ENCODE measurements around the gene AZU1.
A peak's percentile ranks its signal among the peaks of the same experiment; 100 is the strongest.
"Not testable (repeated sequence)": the region's sequence is repeated elsewhere in the genome, so short reads cannot be mapped to it uniquely, and the experiment has no call there.

Gene AZU1

DNA sequence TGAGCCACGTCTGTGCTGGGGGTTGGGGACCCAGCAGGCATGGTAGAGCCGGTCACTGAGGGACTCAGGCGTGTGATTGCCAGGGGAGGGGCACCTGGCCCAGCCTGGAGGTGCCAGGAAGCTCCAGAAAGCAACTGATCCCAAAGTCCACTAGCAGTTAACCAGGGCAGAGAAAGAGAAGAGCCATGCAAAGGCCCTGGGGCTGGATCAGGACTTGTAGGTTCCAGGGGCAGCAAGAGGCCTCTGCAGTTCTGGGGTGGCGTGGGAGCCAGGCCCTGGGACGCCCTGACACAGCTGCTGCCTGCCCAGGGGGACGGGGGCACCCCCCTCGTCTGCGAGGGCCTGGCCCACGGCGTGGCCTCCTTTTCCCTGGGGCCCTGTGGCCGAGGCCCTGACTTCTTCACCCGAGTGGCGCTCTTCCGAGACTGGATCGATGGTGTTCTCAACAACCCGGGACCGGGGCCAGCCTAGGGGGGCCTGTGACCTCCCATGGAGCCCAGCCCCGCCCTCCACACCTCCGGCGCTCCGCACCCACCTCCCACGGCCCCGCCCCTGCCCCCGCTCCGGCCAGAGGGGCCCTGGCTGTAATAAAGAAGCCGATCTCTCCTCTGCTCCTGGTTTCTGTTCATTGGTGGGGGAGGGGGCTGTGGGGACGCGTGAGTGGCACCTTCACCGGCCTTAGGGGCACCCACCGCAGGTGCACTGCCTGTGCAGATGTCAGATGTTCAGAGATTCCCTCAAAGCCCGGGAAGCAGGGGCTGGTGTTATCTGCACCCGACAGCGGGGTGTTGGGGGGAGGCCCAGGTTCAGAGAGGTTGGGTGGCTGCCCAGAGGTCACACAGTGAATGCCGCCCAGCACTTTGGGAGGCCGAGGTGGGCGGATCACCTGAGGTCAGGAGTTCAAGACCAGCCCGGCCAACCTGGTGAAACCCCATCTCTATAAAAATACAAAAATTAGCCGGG, 4.1 kb downstream of the AZU1 start:
- DNase-seq (ENCODE audit: low spot score): no peak

DNA sequence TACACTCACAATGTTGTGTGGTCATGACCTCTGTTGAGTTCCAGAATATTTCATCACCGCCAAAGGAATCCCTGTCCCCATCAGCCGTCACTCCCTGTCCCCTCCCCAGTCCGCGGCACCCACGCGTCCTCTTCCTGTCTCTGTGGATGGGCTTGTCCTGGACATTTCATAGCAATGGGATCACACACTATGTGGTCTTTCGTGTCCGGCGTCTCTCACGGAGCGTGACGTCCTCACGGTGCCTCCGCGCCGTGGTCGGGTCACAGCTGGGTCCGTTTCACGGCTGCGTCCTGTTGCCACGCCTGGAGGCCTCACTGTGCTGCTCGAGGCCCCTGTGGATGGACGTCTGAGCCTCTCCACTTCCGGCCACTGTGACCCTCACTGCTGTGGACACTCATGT, 6.6 kb downstream of the AZU1 start:
- DNase-seq (ENCODE audit: low spot score): no peak

DNA sequence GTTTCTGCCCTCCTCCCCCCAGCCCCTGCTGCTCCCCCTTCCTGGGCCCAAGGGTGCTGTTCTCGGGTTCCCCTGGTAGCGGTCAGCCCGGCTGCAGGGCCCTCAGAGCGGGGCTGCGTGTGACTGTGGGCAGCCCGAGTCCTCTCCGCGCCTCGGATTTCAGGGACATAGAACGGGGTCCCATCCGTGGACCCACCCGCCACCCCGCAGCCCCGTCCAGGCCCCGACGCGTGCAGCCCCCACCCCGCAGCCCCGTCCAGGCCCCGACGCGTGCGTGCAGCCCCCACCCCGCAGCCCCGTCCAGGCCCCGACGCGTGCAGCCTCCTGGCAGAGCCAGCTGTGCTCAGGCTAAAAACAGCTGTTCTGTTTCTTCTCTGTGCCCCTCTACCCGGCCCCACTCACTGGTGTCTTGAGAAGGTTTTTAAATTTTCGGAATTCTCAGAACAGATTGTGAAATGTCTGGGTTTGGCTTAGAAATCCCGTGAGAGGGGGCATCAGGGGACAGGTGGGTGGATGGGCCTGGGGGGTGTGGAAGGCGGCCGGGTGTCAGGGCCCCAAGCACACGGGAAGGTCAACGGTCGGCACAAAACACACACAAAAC, 7.7 kb downstream of the AZU1 start:
- no peak for DNase-seq (ENCODE audit: low spot score)

DNA sequence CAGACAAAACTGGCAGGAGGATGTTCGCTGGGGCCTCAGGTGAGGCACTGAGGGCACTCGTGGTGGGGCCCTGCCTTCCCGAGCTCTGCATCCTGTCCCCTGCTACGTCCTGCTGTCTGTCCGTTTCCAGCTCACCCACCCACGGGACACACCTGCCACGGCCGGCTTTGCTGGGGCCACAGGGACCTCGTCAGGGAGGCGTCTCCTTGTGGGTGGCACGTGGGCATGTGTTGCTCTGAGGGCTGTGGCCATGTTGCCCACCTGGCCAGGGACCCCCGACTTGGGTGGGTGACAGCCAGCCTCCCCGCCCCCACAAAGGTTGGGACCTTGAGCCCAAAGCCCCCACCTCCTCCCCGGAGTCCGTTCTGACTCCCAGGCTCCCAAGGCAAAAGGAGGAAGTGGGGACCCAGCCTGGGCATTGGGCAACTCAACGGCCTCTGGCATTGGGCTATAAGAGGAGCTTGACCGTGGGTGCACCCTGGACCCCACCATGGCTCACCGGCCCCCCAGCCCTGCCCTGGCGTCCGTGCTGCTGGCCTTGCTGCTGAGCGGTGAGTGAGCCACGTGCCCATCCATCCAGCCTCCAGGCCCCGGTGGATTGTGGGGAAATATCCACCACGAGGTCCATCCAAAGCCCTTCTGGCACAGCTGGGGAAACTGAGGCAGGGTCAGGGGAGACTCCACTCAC, 13.0 kb downstream of the AZU1 start, which contains the start of gene PRTN3:
PRTN3 (plus strand) TSS at position 481 of the 688 bp plus-strand sequence; CDS start at position 491, 10 bp downstream.
- no peak for DNase-seq (ENCODE audit: low spot score)

DNA sequence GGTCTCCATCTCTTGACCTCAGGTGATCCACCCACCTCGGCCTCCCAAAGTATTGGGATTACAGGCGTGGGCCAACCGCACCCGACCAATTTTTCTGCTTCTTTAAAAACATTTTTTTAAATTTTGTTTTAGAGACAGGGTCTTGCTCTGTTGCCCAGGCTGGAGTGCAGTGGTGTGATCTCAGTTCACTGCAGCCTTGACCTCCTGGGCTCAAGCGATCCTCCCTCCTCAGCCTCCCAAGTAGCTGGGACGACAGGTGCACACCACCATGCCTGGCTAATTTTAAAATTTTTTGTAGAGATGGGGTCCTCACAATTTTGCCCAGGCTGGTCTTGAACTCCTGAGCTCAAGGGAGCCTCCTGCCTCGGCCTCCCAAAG, 15.2 kb downstream of the AZU1 start:
- DNase-seq (ENCODE audit: low spot score): not testable (repeated sequence)

DNA sequence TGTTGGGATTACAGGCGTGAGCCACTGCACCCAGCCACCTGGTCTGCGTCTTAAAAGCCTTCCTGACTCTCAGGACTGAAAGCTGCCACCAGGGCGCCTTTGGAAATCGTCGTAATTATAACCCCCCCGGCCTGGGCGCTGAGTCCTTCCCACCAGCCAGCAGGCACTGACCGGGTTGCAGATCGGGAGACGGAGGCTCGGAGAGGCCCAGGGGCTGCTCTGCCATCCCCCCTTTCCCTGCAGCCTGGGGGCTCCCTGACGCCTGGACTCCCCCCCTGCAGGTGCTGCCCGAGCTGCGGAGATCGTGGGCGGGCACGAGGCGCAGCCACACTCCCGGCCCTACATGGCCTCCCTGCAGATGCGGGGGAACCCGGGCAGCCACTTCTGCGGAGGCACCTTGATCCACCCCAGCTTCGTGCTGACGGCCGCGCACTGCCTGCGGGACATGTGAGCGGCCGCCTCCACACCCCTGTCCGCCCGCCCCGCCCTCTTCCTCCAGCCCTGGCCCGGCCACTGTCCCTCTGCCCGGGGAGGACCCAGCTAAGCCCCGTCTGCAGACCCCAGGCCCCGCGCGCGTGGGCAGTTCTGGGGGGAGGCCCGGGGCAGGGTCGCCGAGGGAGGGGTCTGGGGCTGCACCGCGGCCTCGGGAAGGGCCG, 15.7 kb downstream of the AZU1 start:
- DNase-seq (ENCODE audit: low spot score): no peak

DNA sequence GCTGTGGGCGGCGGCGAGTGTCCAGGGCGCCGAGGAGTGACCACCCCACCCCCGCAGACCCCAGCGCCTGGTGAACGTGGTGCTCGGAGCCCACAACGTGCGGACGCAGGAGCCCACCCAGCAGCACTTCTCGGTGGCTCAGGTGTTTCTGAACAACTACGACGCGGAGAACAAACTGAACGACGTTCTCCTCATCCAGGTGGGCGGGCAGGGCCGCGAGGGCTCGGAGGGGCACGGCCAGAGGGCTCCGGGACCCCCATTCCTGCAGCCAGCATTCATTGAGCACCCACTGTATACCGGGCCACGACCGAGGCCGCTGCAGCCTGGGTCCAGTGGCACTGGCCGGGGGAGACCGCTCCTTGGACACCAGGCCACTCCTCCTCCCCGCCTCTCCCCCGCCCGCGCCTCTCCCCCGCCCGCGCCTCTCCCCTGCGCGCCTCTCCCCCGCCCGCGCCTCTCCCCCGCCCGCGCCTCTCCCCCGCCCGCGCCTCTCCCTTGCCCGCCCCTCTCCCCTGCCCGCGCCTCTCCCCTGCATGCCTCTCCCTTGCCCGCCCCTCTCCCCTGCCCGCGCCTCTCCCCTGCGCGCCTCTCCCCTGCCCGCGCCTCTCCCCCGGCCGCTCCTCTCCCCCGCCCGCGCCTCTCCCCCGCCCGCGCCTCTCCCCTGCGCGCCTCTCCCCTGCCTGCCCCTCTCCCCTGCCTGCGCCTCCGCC, 16.4 kb downstream of the AZU1 start:
- DNase-seq (ENCODE audit: low spot score): no peak

DNA sequence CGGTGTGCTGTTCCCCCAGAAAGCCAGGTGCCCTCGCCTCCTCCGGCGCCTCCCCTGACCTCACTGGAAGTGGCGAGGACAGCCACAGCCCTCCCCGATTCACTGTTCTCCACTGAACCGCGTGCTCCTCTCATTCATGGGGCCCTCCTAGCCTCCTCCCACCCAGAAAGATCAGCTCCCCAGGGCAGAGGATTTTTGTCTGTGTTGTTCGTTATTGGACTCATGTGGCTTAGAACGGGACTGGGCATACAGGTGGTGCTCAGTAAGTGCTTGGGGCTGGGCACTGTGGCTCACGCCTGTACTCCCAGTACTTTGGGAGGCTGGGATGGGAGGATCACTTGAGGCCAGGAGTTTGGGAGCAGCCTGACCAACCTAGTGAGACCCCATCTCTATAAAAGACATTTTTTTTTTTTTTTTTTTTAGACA, 16.9 kb downstream of the AZU1 start:
- no peak for DNase-seq (ENCODE audit: low spot score)

DNA sequence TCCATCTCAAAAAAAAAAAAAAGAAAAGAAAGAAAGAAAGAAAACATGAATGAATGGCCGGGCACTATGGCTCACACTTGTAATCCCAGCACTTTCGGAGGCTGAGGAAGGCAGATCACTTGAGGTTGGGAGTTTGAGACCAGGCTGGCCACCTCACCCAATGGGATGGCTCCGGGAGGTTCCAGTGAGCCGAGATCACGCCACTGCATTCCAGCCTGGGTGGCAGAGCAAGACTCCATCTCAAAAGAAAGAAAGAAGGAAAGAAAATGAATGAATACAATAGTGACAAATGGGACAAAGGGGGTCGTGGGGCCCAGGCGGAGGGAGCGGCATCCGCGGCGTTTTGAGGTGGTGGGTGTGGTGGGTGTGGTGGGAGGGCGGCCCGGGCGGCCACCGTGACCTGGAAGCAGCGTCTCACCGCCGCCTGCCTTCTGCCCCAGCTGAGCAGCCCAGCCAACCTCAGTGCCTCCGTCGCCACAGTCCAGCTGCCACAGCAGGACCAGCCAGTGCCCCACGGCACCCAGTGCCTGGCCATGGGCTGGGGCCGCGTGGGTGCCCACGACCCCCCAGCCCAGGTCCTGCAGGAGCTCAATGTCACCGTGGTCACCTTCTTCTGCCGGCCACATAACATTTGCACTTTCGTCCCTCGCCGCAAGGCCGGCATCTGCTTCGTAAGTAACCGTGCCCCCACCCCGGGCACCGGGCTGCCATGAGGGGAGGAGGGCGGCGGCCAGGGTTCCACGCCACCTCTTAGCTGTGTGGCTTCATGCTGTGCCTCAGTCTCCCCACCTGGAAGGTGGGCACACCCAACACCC, 18.3 kb downstream of the AZU1 start:
- no peak for DNase-seq (ENCODE audit: low spot score)

DNA sequence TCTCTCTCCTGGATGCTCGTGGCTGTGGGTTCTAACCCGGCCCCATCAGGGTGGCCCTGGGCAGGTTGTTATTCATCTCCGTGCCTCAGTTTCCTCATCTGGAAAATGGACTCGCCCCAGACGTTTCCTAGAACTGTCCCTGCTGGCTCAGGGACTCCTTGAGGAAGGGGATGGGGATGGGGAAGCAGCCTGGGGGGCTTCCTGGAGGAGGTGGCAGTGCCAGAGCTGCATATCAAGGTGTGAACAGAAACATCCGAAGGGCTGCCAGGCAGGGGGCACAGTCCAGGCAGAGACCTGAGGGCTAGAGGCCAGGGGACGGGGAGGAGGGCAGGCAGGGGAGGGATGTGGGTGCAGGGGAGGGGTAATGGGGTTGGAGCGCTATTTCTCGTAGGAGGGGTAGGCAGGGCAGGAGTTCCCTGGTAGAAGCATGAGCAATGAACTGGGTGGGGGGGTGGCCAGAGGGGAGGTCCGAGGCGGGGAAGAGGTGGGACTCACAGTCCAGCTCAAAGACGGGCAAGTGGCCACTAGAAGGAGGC, 20.8 kb downstream of the AZU1 start:
- DNase-seq (ENCODE audit: low spot score): no peak

DNA sequence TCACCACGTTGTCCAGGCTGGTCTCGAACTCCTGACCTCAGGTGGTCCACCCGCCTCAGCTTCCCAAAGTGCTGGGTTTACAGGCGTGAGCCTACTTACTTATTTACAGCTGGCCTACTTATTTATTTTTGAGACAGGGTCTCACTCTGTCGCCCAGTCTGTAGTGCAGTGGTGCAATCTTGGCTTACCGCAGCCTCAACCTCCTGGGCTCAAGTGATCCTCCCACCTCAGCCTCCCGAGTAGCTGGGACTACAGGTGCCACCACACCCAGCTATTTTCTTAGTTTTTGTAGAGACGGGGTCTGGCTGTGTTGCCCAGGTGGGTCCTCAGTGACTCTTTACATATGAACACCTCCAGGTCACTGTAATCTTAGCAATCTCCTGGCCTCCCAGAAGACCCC, 21.6 kb downstream of the AZU1 start:
- DNase-seq (ENCODE audit: low spot score): not testable (repeated sequence)

DNA sequence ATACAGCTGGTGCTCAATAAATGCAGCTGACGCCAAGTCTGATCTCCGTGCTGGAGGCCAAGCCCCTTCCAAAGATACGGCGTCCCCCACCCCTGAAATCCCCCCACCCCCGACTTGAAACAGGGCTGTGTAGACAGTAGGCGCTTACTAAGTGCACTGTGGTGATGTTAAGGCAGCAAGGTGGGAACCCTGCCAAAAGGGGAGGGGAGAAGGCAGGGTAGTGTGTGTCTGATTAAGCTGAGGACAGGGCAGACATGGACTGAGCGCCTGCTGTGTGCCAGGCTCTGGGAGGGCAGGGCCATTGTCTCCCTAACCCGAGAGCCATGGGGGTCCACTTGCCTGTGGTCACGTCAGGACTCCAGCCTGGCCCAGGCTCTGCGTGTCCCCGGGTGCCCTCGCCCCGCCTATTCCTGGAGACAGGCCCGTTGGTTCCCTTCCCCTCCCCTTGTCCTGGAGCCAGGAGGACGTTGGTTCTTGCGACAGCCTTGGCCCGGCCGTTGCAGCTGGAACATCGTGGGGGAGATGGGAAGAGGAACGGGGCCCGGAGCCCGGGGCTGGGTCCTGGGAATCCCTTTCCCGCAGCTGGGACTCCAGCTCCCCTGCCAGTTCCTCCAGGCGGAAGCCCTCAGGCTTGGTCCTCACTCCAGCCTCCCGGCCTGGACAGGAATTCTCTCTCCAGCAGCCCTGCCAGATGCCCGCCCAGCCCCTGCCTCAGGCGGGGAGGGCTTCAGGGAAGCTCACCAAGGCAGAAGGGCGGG, 22.8 kb downstream of the AZU1 start:
- peak; percentile 43 for DNase-seq (ENCODE audit: low spot score)

DNA sequence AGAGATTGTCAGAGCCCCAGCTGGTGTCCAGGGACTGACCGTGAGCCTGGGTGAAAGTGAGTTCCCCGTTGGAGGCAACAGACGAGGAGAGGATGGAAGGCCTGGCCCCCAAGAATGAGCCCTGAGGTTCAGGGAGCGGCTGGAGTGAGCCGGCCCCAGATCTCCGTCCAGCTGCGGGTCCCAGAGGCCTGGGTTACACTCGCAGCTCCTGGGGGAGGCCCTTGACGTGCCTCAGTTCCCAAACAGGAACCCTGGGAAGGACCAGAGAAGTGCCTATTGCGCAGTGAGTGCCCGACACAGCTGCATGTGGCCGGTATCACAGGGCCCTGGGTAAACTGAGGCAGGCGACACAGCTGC, 23.3 kb downstream of the AZU1 start:
- no peak for DNase-seq (ENCODE audit: low spot score)

DNA sequence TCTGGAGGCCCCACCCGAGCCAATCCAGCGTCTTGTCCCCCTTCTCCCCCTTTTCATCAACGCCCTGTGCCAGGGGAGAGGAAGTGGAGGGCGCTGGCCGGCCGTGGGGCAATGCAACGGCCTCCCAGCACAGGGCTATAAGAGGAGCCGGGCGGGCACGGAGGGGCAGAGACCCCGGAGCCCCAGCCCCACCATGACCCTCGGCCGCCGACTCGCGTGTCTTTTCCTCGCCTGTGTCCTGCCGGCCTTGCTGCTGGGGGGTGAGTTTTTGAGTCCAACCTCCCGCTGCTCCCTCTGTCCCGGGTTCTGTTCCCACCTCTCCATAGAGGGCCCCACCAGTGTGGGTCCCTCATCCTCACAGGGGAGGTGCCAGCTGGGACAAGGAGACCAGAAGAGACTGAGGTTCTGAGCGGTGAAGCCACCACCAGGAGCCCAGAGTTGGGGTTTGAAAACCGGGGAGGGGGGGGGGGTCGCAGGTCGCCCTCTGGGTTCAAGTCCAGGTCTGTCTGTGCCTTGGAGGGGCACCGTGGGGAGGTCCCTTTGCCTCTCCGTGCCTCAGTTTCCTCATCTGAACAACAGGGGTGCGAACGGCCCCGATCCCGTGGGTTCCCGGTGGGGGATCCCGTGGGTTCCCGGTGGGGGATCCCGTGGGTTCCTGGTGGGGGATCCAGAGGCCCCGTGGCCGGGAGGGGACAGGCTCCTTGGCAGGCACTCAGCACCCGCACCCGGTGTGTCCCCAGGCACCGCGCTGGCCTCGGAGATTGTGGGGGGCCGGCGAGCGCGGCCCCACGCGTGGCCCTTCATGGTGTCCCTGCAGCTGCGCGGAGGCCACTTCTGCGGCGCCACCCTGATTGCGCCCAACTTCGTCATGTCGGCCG, 24.7 kb downstream of the AZU1 start, which contains the start of gene ELANE:
ELANE (plus strand) TSS at position 168 of the 878 bp plus-strand sequence; CDS start at position 194, 26 bp downstream.
- DNase-seq (ENCODE audit: low spot score): no peak

DNA sequence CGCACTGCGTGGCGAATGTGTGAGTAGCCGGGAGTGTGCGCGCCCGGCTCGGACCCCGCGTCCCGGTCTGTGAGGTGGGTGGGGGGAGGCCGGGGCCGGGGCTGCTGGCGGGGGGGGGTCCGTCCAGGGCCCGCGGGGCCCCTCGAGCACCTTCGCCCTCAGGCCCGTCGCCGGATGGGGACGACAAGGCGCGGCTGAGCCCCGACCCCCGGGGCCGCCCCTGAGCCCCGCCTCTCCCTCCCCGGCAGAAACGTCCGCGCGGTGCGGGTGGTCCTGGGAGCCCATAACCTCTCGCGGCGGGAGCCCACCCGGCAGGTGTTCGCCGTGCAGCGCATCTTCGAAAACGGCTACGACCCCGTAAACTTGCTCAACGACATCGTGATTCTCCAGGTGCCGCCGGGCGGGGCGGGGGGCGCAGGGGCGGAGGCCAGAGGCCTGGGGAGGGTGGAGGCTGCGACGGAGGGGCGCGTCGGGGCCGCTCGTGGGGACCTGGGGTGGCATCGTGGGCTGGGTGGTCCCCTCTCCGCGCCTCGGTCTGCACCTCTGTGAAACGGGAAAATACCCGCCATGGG, 25.5 kb downstream of the AZU1 start:
- DNase-seq (ENCODE audit: low spot score): no peak

DNA sequence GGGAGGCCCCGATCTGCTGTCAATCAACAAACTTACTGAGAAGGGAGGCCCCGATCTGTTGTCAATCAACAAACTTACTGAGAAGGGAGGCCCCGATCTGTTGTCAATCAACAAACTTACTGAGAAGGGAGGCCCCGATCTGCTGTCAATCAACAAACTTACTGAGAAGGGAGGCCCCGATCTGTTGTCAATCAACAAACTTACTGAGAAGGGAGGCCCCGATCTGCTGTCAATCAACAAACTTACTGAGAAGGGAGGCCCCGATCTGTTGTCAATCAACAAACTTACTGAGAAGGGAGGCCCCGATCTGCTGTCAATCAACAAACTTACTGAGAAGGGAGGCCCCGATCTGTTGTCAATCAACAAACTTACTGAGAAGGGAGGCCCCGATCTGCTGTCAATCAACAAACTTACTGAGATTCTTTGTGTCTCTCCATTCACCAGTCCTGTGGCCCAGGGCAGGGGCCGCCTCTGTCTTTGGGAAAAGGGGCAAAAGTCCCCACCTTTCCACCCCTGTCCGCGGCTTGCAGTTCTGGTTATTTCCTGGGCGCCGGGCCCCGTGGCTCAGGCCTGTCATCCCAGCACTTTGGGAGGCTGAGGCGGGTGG, 26.1 kb downstream of the AZU1 start:
- not testable (repeated sequence) for DNase-seq (ENCODE audit: low spot score)

DNA sequence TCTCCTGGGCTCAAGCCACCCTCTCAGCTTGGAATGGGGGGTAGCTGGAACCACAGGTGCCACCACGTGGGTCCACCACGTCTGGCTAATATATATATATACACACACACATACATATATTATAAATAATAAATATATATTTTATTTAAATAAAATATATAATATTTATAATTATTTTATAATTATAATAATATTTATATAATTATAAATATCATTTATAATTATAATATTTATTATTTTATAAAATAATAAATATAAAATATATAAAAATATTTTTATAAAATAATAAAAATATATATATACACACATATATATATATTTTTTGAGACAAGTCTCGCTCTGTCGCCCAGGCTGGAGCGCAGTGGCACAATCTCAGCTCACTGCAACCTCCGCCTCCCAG, 26.9 kb downstream of the AZU1 start:
- no peak for DNase-seq (ENCODE audit: low spot score)

DNA sequence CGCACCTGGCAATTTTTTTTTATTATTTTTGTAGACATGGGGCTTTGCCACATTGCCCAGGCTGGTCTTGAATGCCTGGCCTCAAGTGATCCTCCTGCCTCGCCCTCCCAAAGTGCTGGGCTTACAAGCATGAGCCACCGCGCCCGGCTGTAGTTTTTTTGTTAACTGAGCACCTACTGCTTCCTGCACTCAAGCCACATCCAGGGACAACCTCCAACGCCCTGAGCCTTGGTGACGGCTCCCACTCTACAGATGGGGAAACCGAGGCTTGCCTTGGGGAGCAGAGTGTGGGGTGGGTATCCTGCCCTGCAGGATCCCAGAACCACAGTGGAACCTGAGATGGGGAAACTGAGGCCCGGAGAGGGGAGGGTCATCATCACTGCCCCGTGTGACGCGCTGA, 27.5 kb downstream of the AZU1 start:
- no peak for DNase-seq (ENCODE audit: low spot score)
